ENCODE measurements around the gene LRFN4.

LRFN4 gene

GRCh38 chr11:66874232-66874631, 17.4 kb downstream of the LRFN4 start:
- no peak for DNase-seq

- DNase-seq = no peak
Observed at GRCh38 chr11:66875378-66875777, 18.5 kb downstream of the LRFN4 start.

GRCh38 chr11:66877588-66878385, 20.9 kb downstream of the LRFN4 start:
- DNase-seq = no peak

- DNase-seq = no peak
Observed at GRCh38 chr11:66878474-66878873, 21.6 kb downstream of the LRFN4 start.

- no peak for DNase-seq
Observed at GRCh38 chr11:66879000-66879399, 22.1 kb downstream of the LRFN4 start.

- no peak for DNase-seq
Observed at GRCh38 chr11:66879583-66879982, 22.7 kb downstream of the LRFN4 start.

- no peak for DNase-seq
Observed at GRCh38 chr11:66879999-66880398, 23.1 kb downstream of the LRFN4 start.

GRCh38 chr11:66880496-66881450, 23.9 kb downstream of the LRFN4 start:
- peak; percentile 32 for DNase-seq

- DNase-seq = no peak
Observed at GRCh38 chr11:66881451-66881835, 24.6 kb downstream of the LRFN4 start.

- DNase-seq = no peak
Observed at GRCh38 chr11:66881927-66882452, 25.1 kb downstream of the LRFN4 start.

GRCh38 chr11:66882561-66883015, 25.7 kb downstream of the LRFN4 start:
- DNase-seq = peak; percentile 57

- no peak for DNase-seq
Observed at GRCh38 chr11:66883016-66883965, 26.4 kb downstream of the LRFN4 start.

GRCh38 chr11:66884443-66884842, 27.6 kb downstream of the LRFN4 start:
- DNase-seq = no peak

- DNase-seq = no peak
Observed at GRCh38 chr11:66885469-66885868, 28.6 kb downstream of the LRFN4 start.

GRCh38 chr11:66885950-66886440, 29.1 kb downstream of the LRFN4 start:
- DNase-seq = no peak

- DNase-seq = no peak
Observed at GRCh38 chr11:66886671-66887221, 29.9 kb downstream of the LRFN4 start.

- DNase-seq = no peak
Observed at GRCh38 chr11:66887526-66887925, 30.7 kb downstream of the LRFN4 start.

- no peak for DNase-seq
Observed at GRCh38 chr11:66888282-66888681, 31.4 kb downstream of the LRFN4 start.

GRCh38 chr11:66889960-66890359, 33.1 kb downstream of the LRFN4 start:
- DNase-seq = no peak

- no peak for DNase-seq
Observed at GRCh38 chr11:66891851-66892660, 35.2 kb downstream of the LRFN4 start.

- no peak for DNase-seq
Observed at GRCh38 chr11:66892911-66893310, 36.0 kb downstream of the LRFN4 start.

Measured in NCI-H1417 treated with DMSO at 0.1 percent for 48 hours (cell line).